A673 (cell line): ENCODE measurements around the gene BTBD6. TPM values are rescaled to one million over a fixed set of nuclear protein-coding genes. Genes with fewer than 3 reads are reported as not detected.

Source experiments
- BruUV-seq: library from RNA; stranded (reverse); fragments of 400-500 nt; replicated peaks from 2 replicates; lab custom pipeline; 2021; lab: Mats Ljungman, UMichigan
- CTCF ChIA-PET: fragments of 300-600 bp; sonication (Branson Sonifier 250); formaldehyde crosslinking; loops from one replicate; lab custom pipeline; 2022; ENCODE audit warnings: antibody characterized with exemption; lab: Charles Lee
- POLR2A ChIA-PET: fragments of 300-600 bp; sonication (Branson Sonifier 250); formaldehyde crosslinking; loops from one replicate; lab custom pipeline; 2022; ENCODE audit warnings: antibody characterized with exemption; ENCODE audit not compliant: low non-redundant PET; lab: Charles Lee
- DNase-seq: peaks from one replicate; pipeline ENCODE4 v3.0.0-alpha.2; 2015; ENCODE audit warnings: low spot score
- H3K27ac ChIP-seq: fragments of 200-600 bp; sonication (generic); 2 replicates; pipeline ENCODE4 v1.5.1; 2016; ENCODE audit warnings: mixed run types, low read depth, mild to moderate bottlenecking, mixed read lengths, antibody characterized with exemption, low read length; ENCODE audit not compliant: poor library complexity, severe bottlenecking
- H3K27me3 ChIP-seq: fragments of 200-600 bp; sonication (generic); replicated peaks from 2 replicates; pipeline ENCODE4 v1.6.1; 2017; ENCODE audit warnings: mixed run types, low read depth, mild to moderate bottlenecking, mixed read lengths, antibody characterized with exemption, low read length; ENCODE audit not compliant: insufficient read depth, poor library complexity
- H3K36me3 ChIP-seq: fragments of 200-600 bp; sonication (generic); 2 replicates; pipeline ENCODE4 v1.6.1; 2016; ENCODE audit warnings: mixed run types, mild to moderate bottlenecking, mixed read lengths, antibody characterized with exemption, low read length; ENCODE audit not compliant: insufficient read depth, poor library complexity, severe bottlenecking
- H3K4me1 ChIP-seq: fragments of 200-600 bp; sonication (generic); 2 replicates; pipeline ENCODE4 v1.6.1; 2017; ENCODE audit warnings: mixed run types, mild to moderate bottlenecking, mixed read lengths, antibody characterized with exemption, low read length; ENCODE audit not compliant: insufficient read depth, poor library complexity, severe bottlenecking
- H3K4me3 ChIP-seq: fragments of 200-600 bp; sonication (generic); 2 replicates; pipeline ENCODE4 v1.5.1; 2016; ENCODE audit warnings: low read depth, mixed run types, mild to moderate bottlenecking, mixed read lengths, low read length; ENCODE audit not compliant: poor library complexity, severe bottlenecking
- H3K9me3 ChIP-seq: fragments of 200-600 bp; sonication (generic); 2 replicates; pipeline ENCODE4 v1.6.1; 2016; ENCODE audit warnings: mixed run types, low read depth, mild to moderate bottlenecking, mixed read lengths, antibody characterized with exemption, low read length; ENCODE audit not compliant: poor library complexity, severe bottlenecking
- EZH2 ChIP-seq: fragments of 200-600 bp; sonication (generic); IDR thresholded peaks from 2 replicates; pipeline ENCODE4 v1.6.1; 2017; ENCODE audit warnings: borderline replicate concordance, low read depth, mild to moderate bottlenecking, mixed read lengths, antibody characterized with exemption, low read length; ENCODE audit not compliant: poor library complexity, severe bottlenecking
- intact Hi-C: fragments of 100-400 bp; cut with micrococcal nuclease; formaldehyde crosslinking; loops from one replicate; pipeline ENCODE4 v1.10.0; 2022; ENCODE audit not compliant: unreplicated experiment
- total RNA-seq: library from RNA; stranded (reverse); gene quantifications from 2 replicates; pipeline ENCODE4 v1.2.3, GENCODE V29; 2021
- TF ChIP-seq, protein P1 (sequence below): fragments of 300-800, 200-600 bp; sonication (generic); conservative IDR thresholded peaks from 2 replicates; pipeline ENCODE4 v1.5.1; 2017; ENCODE audit warnings: low read depth, mild to moderate bottlenecking, antibody characterized with exemption, low read length, moderate library complexity, mixed read lengths

The BTBD6 gene
- total RNA-seq, 1 experiment from 2014 or later, result 39.9 TPM

DNA sequence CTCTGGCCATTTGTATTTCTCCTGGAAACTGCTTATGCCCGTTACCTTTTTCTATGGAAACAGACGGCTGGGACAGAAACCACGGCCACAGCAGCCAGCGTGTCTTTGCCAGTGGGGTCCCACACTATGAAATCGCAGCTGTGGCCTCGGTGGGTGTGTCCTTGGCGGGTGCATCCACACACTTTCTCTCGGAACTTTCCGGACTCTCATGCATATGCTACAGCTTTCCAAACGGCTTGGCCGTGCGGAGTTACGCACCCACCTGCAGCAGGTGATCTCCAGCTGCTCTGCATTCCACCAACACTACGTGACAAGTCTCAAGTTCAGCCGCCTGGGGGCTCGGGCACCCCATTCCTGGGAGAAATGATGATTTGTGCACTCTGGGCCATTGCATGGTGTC lies 1.3 kb upstream of the BTBD6 start:
- TF ChIP-seq EZH2, result no peak
- TF ChIP-seq, protein P1, sequence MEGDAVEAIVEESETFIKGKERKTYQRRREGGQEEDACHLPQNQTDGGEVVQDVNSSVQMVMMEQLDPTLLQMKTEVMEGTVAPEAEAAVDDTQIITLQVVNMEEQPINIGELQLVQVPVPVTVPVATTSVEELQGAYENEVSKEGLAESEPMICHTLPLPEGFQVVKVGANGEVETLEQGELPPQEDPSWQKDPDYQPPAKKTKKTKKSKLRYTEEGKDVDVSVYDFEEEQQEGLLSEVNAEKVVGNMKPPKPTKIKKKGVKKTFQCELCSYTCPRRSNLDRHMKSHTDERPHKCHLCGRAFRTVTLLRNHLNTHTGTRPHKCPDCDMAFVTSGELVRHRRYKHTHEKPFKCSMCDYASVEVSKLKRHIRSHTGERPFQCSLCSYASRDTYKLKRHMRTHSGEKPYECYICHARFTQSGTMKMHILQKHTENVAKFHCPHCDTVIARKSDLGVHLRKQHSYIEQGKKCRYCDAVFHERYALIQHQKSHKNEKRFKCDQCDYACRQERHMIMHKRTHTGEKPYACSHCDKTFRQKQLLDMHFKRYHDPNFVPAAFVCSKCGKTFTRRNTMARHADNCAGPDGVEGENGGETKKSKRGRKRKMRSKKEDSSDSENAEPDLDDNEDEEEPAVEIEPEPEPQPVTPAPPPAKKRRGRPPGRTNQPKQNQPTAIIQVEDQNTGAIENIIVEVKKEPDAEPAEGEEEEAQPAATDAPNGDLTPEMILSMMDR, result no peak
- H3K4me1 ChIP-seq, result peaks cover 5% of the 10 kb centered on the region
- H3K27ac ChIP-seq, result no peak overlapping the region
- CTCF ChIA-PET, result no interaction called here
- intact Hi-C loops, result no loop called here
- H3K9me3 ChIP-seq, result no peaks in the 10 kb centered on the region
- no peak overlapping the region for H3K4me3 ChIP-seq
- peaks cover 15% of the 10 kb centered on the region for H3K36me3 ChIP-seq
- POLR2A ChIA-PET, result no interaction called here
- DNase-seq, result no peak
- BruUV-seq, result TSS peak; percentile 18
- H3K27me3 ChIP-seq, result no peaks in the 10 kb centered on the region

DNA sequence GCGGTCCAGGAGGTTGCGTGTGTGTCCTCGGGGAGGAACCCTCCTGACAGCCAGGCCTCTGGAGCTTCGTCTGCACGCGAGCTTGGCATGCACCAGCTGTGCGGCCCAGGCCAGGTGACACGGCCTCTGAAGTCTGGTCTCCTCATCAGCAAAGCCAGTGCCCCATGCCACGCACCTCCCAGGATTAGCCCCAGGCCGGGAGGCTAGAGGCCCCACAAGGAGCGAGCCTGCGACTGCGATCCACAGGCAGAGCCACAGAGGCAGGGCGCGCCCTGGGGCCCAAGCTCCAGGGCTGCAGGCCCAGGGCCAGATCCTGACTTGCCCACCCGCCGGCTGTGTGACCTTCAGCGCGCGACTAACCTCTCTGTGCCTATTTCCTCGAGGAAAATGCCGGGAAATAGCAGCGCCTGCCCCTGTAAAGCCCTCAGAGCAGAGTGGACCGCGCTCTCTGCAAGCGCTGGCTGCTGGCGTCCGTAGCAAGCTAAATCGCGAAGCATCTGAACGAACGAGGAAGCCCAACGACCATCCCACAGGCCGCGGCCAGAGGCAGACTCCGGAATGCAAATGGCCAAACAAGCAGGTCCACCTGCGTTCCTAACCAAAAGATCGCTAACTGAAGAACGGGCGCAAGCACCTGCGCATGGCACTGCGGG lies 492 bp upstream of the BTBD6 start:
- no TSS peak for BruUV-seq
- intact Hi-C loops, result no loop called here
- H3K27me3 ChIP-seq, result no peaks in the 10 kb centered on the region
- H3K27ac ChIP-seq, result peak overlapping the region; percentile 16
- H3K4me1 ChIP-seq, result peaks cover 5% of the 10 kb centered on the region
- H3K4me3 ChIP-seq, result peak overlapping the region; percentile 41
- no peak for DNase-seq
- TF ChIP-seq, protein P1, result no peak
- no peak for TF ChIP-seq EZH2
- ChIA-PET POLR2A (no interaction called here), CTCF (interaction anchor here (0.5 to 0.6 kb wide), 2 partner anchors 80 to 103 kb away, joined by 3 to 6 read pairs; no protein-coding TSS in a partner anchor)
- no peaks in the 10 kb centered on the region for H3K9me3 ChIP-seq
- H3K36me3 ChIP-seq, result peaks cover 16% of the 10 kb centered on the region

DNA sequence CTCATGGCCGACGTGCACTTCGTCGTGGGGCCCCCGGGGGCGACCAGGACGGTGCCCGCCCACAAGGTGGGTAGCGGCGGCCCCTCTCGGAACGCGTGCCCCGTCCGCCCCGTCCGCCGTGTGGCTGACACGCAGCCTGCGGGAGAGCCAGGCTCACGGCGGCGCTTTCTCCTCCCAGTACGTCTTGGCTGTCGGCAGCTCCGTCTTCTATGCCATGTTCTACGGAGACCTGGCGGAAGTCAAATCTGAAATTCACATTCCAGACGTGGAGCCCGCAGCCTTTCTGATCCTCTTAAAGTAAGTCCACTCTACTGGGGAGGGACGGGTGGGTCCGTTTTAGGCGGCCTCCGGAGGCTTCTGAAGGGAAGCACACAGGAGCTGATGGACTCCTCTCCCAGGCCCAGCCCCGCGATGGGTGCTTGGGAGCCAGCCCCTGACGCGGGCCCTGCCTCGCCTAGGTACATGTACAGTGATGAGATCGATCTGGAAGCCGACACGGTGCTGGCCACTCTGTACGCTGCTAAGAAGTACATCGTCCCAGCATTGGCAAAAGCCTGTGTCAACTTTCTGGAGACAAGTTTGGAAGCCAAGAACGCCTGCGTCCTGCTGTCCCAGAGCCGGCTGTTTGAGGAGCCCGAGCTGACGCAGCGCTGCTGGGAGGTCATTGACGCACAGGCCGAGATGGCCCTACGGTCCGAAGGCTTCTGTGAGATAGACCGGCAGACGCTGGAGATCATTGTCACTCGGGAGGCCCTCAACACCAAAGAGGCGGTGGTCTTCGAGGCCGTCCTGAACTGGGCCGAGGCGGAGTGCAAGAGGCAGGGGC lies 1.1 kb downstream of the BTBD6 start:
- TF ChIP-seq EZH2, result no peak
- TF ChIP-seq, protein P1, result no peak

More for the DNA sequence above, 1.1 kb downstream of the BTBD6 start:
- H3K27ac ChIP-seq, result peak overlapping the region; percentile 81
- peak; percentile 36 for DNase-seq
- ChIA-PET POLR2A (no interaction called here), CTCF (interaction anchor here (0.7 kb wide), 2 partner anchors 159 to 161 kb away, joined by 6 to 8 read pairs; no protein-coding TSS in a partner anchor)
- H3K9me3 ChIP-seq, result no peaks in the 10 kb centered on the region
- H3K4me3 ChIP-seq, result peak overlapping the region; percentile 59
- intact Hi-C loops, result no loop called here
- no peaks in the 10 kb centered on the region for H3K27me3 ChIP-seq
- H3K36me3 ChIP-seq, result peaks cover 16% of the 10 kb centered on the region
- H3K4me1 ChIP-seq, result peaks cover 5% of the 10 kb centered on the region
- BruUV-seq, result no TSS peak
